Adrenal gland (tissue), 12 donors: ENCODE results near the gene NUP160. TPM values are rescaled to one million over a fixed set of nuclear protein-coding genes. Genes with fewer than 3 reads are reported as not detected.
"Not testable (repeated sequence)": the region's sequence is repeated elsewhere in the genome, so short reads cannot be mapped to it uniquely, and the experiment has no call there.

Experiments used
- DNase-seq, 7 donors: peaks; one replicate each; pipeline ENCODE4 v3.0.0-alpha.2; 2019 to 2020
- H3K27ac ChIP-seq, 5 donors: fragments of 200-600 bp; sonication (generic) in 4 of 5; 1 replicate in 3 of 5; 2 replicates in 2 of 5; pipeline versions ENCODE4 v1.5.1 to v1.8.0; 2016 to 2020; ENCODE audit warnings: mild to moderate bottlenecking in 1 of 5
- H3K27me3 ChIP-seq: fragments of 200-600 bp; 2 replicates; pipeline ENCODE4 v1.8.0; 2021
- H3K36me3 ChIP-seq, 2 donors: fragments of 200-600 bp; replicated peaks in 1 of 2; 1 replicate in 1 of 2; 2 replicates in 1 of 2; pipeline versions ENCODE4 v1.5.1 to v1.8.0; 2018 to 2022
- H3K4me1 ChIP-seq, 2 donors: fragments of 200-600 bp; replicated peaks in 1 of 2; 1 replicate in 1 of 2; 2 replicates in 1 of 2; pipeline versions ENCODE4 v1.5.1 to v1.8.0; 2018 to 2021
- H3K4me3 ChIP-seq, 4 donors: fragments of 200-600 bp; sonication (generic) in 3 of 4; one replicate each; pipeline ENCODE4 v1.5.1; 2016 to 2018
- H3K9me3 ChIP-seq, 3 donors: fragments of 200-600 bp; sonication (generic) in 1 of 3; replicated peaks in 1 of 3; 1 replicate in 2 of 3; 2 replicates in 1 of 3; pipeline versions ENCODE4 v1.5.1 to v1.8.0; 2016 to 2021
- POLR2A ChIP-seq, 2 donors: fragments of 450-650 bp; IDR thresholded peaks; one replicate each; pipeline ENCODE4 v1.6.1; 2017; ENCODE audit warnings: antibody characterized with exemption in 2 of 2, mild to moderate bottlenecking in 2 of 2, moderate library complexity in 1 of 2
- WGBS, 4 donors: extraction: QIAGEN DNeasy Blood & Tissue Kit in 2 of 4; methylation state at CpG; one replicate each; pipeline versions ENCODE4 v1.1.5 to v1.1.7; 2013 to 2017; 5-methylcytosine and 5-hydroxymethylcytosine counted together
- intact Hi-C, 2 donors: fragments of 100-400 bp; cut with DNase I; formaldehyde crosslinking; loops; one replicate each; pipeline versions ENCODE4 v1.14.1 to v1.15.0; 2022 to 2023
- polyA plus RNA-seq, 3 donors: library from polyadenylated mRNA; stranded (reverse); fragments of 200-250 nt in 2 of 3; fragments of 350-450 nt in 1 of 3; fragmentation: Illumina TruSeq in 1 of 3; extraction: RNeasy Lipid Tissue Mini Kit (QIAGEN cat#74804) in 1 of 3; gene quantifications; one replicate each; pipeline ENCODE4 v1.2.3, GENCODE V29; 2013 to 2014
- total RNA-seq, 9 donors: library from RNA; depleted of rRNA in 4 of 9; stranded (reverse); fragments of >200 nt in 4 of 9; fragments of 120-200 nt in 1 of 9; fragmentation: NEBNext Ultra II Directional in 1 of 9; extraction: Animal tissue kit (Norgen Biotek cat#: 25700) in 1 of 9; gene quantifications; one replicate each; pipeline versions ENCODE4 v1.1.0 to v1.2.4, GENCODE V29; 2013 to 2023
- TF ChIP-seq, protein P1 (sequence below), 6 experiments: fragments of 450-650 bp in 4 of 6; fragments of 200-600 bp in 2 of 6; sonication (generic) in 1 of 6; IDR thresholded peaks; 1 replicate in 5 of 6; 2 replicates in 1 of 6; pipeline versions ENCODE4 v1.5.1 to v1.8.0; 2016 to 2021; ENCODE audit warnings: antibody characterized with exemption in 6 of 6, mild to moderate bottlenecking in 2 of 6, moderate library complexity in 1 of 6
- donor health status: healthy with polysubstance abuse.
- donor health status: Bipolar disorder and iron deficiency.
- donor health status: DM: yes; HTN: yes; CAD: no.
- donor health status: DM: no; HTN: no; CAD: no.
- donor health status: DM: no; HTN: no; CAD: no.
- donor health status: DM: yes; HTN: yes; CAD: no.

Gene NUP160
- total and polyA plus RNA-seq, 12 donors, result 10.1 to 29.8 (median 21.4) TPM

DNA sequence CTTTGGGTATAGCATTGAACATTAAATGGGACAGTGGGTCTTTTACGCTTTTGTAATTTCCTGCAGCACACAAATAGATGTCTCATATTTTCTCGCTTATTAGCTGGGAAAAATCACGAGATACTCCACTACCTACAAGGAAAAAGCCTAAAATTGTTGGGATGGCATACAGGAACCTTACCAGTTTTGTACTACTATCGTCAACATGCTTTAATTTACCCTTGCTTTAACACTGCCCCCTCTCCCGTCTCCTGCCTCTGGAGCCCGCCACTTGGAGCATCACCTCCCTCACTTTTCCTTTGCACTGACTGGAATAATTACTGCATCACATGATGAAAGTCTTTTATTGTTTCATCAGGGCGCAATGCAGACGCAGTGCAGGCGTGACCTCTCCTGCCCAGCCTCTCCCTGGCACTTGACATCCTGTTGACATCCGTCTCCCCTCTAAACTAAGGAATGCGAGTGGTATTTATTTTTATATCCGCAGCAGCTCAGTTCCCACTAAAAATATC is 80.0 kb downstream of the NUP160 start:
- no peaks in the 10 kb centered on the region for H3K27me3 ChIP-seq
- no peaks in the 10 kb centered on the region for H3K9me3 ChIP-seq
- H3K36me3 ChIP-seq, result peaks cover 0 to 14% of the 10 kb centered on the region in 2 donors
- intact Hi-C loops, result loop anchor here in 1 of 2 donors (10.0 kb wide), 1 partner anchor 77 kb away; the partner anchor contains the start of gene NUP160
- TF ChIP-seq, protein P1, sequence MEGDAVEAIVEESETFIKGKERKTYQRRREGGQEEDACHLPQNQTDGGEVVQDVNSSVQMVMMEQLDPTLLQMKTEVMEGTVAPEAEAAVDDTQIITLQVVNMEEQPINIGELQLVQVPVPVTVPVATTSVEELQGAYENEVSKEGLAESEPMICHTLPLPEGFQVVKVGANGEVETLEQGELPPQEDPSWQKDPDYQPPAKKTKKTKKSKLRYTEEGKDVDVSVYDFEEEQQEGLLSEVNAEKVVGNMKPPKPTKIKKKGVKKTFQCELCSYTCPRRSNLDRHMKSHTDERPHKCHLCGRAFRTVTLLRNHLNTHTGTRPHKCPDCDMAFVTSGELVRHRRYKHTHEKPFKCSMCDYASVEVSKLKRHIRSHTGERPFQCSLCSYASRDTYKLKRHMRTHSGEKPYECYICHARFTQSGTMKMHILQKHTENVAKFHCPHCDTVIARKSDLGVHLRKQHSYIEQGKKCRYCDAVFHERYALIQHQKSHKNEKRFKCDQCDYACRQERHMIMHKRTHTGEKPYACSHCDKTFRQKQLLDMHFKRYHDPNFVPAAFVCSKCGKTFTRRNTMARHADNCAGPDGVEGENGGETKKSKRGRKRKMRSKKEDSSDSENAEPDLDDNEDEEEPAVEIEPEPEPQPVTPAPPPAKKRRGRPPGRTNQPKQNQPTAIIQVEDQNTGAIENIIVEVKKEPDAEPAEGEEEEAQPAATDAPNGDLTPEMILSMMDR (IDR thresholded peaks at IDR 0.05), result no peak
- TF ChIP-seq POLR2A (IDR thresholded peaks at IDR 0.05), result peak; percentile 74 to 84
- H3K27ac ChIP-seq, result peak overlapping the region; percentile 91 to 99 (median 97)
- H3K4me3 ChIP-seq, result peak overlapping the region in 3 of 4 donors; percentile 44 to 78 (median 53)
- H3K4me1 ChIP-seq, result peaks cover 6 to 20% of the 10 kb centered on the region in 2 donors
- WGBS, 4 donors, result 23 to 38% (median 28%) methylated on average over 12 of the region's 12 CpGs
- peak; percentile 51 to 89 (median 70) for DNase-seq

DNA sequence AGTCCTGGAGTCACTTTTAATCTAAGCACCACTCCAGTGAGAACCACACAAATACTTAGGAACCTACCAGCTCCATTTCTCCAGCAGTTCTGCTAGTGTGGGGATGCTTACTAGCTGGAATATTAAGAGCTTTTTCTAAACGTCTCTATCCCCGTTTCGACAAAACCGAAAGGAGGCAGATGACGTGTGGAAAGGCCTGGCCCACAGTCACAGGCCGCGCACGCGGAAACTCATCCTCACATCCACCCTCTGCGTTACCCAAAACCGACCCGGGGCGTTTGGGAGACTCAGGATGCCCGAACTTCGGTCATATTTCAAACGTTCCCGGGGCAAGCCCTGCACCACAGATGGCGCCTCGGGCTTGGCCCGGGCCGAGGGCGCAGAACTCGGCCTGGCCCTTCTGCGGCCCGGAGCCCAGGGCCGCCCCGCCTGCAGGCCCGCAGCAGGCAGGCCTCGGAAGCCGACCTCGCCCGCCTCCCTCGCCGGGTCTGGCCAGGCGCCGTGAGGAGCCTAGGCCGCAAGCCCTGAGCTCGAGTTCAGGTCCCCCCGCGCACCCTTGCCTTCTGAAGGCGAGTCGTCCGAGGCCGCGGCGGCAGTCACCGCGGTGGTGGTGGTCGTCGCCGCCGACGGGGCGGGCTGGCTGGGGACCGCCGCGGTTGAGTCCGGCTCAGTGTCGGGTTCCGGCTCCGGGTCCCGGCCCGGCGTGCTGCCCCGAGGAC is 81.5 kb downstream of the NUP160 start:
- DNase-seq, result peak; percentile 73 to 87 (median 78)
- intact Hi-C loops, result loop anchor here in 1 of 2 donors (10.0 kb wide), 1 partner anchor 78 kb away; the partner anchor contains the start of gene NUP160
- peaks cover 6 to 20% of the 10 kb centered on the region in 2 donors for H3K4me1 ChIP-seq
- peak overlapping the region; percentile 5 to 83 (median 70) for H3K4me3 ChIP-seq
- peaks cover 0 to 29% of the 10 kb centered on the region in 2 donors for H3K36me3 ChIP-seq
- no peaks in the 10 kb centered on the region for H3K27me3 ChIP-seq
- no peak for TF ChIP-seq POLR2A (IDR thresholded peaks at IDR 0.05)
- TF ChIP-seq, protein P1 (IDR thresholded peaks at IDR 0.05), result no peak
- H3K9me3 ChIP-seq, result no peaks in the 10 kb centered on the region
- H3K27ac ChIP-seq, result peak overlapping the region; percentile 91 to 99 (median 97)
- 0 to 1% (median 0%) methylated on average over 15 to 65 of the region's 65 CpGs for WGBS, 4 donors

DNA sequence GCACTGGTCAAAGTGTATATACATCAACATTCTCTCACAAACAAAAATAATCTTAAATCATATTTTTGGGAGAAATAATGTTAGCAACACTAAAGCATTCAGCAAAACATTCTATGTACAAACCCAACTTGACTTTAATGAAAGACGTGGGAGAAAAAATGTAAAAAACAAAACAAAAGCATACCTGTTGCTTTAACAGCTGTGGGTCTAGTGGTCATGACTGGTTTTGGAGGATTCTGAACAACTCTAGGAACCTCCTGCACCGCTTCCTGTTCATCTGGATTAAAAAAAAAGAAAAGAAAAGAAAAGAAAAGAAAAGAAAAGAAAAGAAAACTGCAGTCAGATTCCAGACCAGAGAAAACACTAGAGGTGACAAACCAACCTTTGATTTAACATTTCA is 83.1 kb downstream of the NUP160 start:
- no peak overlapping the region for H3K4me3 ChIP-seq
- peak overlapping the region in 1 of 5 donors; percentile 22 for H3K27ac ChIP-seq
- peaks cover 6 to 20% of the 10 kb centered on the region in 2 donors for H3K4me1 ChIP-seq
- H3K36me3 ChIP-seq, result peaks cover 0 to 45% of the 10 kb centered on the region in 2 donors
- no peaks in the 10 kb centered on the region for H3K9me3 ChIP-seq
- 65 to 84% (median 69%) methylated on average over 2 of the region's 2 CpGs for WGBS, 4 donors
- no peak for DNase-seq
- TF ChIP-seq POLR2A (IDR thresholded peaks at IDR 0.05), result no peak
- TF ChIP-seq, protein P1 (IDR thresholded peaks at IDR 0.05), result no peak
- intact Hi-C loops, result loop anchor here in 1 of 2 donors (10.0 kb wide), 1 partner anchor 80 kb away; the partner anchor contains the start of gene NUP160
- H3K27me3 ChIP-seq, result no peaks in the 10 kb centered on the region

DNA sequence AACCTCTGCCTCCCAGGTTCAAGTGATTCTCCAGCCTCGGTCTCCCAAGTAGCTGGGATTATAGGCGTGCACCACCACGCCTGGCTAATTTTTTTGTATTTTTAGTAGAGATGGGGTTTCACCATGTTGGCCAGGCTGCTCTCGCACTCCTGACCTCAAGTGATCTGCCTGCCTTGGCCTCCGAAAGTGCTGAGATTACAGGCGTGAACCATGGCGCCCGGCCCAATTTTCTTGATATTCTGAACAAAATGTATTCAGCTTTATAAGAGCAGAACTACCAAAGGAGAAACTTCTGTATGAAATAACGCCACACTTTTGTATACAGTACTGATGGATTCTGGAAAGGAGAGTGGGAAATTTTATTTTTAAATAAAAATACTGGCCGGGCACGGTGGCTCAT is 88.9 kb downstream of the NUP160 start:
- H3K9me3 ChIP-seq, H3K4me1 ChIP-seq, intact Hi-C loops, H3K4me3 ChIP-seq, H3K27me3 ChIP-seq, H3K27ac ChIP-seq: not testable (repeated sequence)
- WGBS, 4 donors, result 84 to 86% (median 85%) methylated on average over 11 of the region's 11 CpGs
- peak in 2 of 7 donors; percentile 15 to 42 for DNase-seq
- peaks cover 0 to 78% of the 10 kb centered on the region in 2 donors for H3K36me3 ChIP-seq
